ENCODE data around the gene PCDHB16. TPM values are rescaled to one million over a fixed set of nuclear protein-coding genes. Genes with fewer than 3 reads are reported as not detected.
A peak's percentile ranks its signal among the peaks of the same experiment; 100 is the strongest.

PCDHB16 gene
- total and polyA plus RNA-seq, 2 of the 4 experiments (the other 2 are of a cell fraction) = 0.18 to 0.36 TPM

GRCh38 chr5:141135030-141135717 lies 47.0 kb upstream of the PCDHB16 start, which contains the start of gene PCDHB5:
PCDHB5 (plus strand) TSS chr5:141135206; CDS start chr5:141135435, 229 bp downstream.
- H3K36me3 ChIP-seq (ENCODE audit: control insufficient read depth, insufficient read depth, low read length) = no peaks in the 10 kb centered on the region
- peak within 1 kb of the TSS; percentile 40 for H2AFZ ChIP-seq (replicated peaks; ENCODE audit: low read length, poor library complexity)
- H3K23ac ChIP-seq (ENCODE audit: low read depth, low read length) = no peak within 1 kb of the TSS
- dilution Hi-C loops (cut with HindIII; ENCODE audit: low sequenced_read_pairs, unreplicated experiment) = no loop called here
- no peak within 1 kb of the TSS for H3K14ac ChIP-seq (replicated peaks; ENCODE audit: low read depth, low read length)
- intact Hi-C loops (cut with micrococcal nuclease) = no loop called here
- no peak within 1 kb of the TSS for H2AK5ac ChIP-seq (ENCODE audit: low read depth, low read length)
- no TSS peak for BruUV-seq (replicated peaks)
- H4K20me1 ChIP-seq (ENCODE audit: insufficient read depth, low read length) = no peaks in the 10 kb centered on the region
- H3K18ac ChIP-seq (ENCODE audit: low read depth, low read length) = no peak within 1 kb of the TSS
- in situ Hi-C loops (cut with MboI; ENCODE audit: low sequenced_read_pairs) = no loop called here
- no peak within 1 kb of the TSS for H2BK20ac ChIP-seq (ENCODE audit: low read depth, low read length)
- H3K56ac ChIP-seq (ENCODE audit: extremely low read depth, insufficient read depth, low read length) = no peak within 1 kb of the TSS
- ChIA-PET CTCF (interaction anchor here (0.5 kb wide), 1 partner anchor 109 kb away, joined by 3 read pairs; no protein-coding TSS in a partner anchor), POLR2A (ENCODE audit: unreplicated experiment) (no interaction called here)
- H3K9me1 ChIP-seq (ENCODE audit: insufficient read depth, low read length) = no peaks in the 10 kb centered on the region
- no peak within 1 kb of the TSS for H2BK5ac ChIP-seq (ENCODE audit: low read depth, low read length, poor library complexity, severe bottlenecking)
- H2BK120ac ChIP-seq (ENCODE audit: low read depth, low read length) = no peak within 1 kb of the TSS
- peak within 1 kb of the TSS; percentile 11; the same call in 1 of the 2 replicates for H3K9ac ChIP-seq (ENCODE audit: low read depth, low read length)
- no peaks in the 10 kb centered on the region for H3K27me3 ChIP-seq (ENCODE audit: control insufficient read depth, insufficient read depth, low read length)
- H3K27ac ChIP-seq (ENCODE audit: insufficient read depth, low read length) = no peak within 1 kb of the TSS
- H3K4ac ChIP-seq (ENCODE audit: low read depth, low read length) = no peak within 1 kb of the TSS
- no peak within 1 kb of the TSS for H4K8ac ChIP-seq (ENCODE audit: low read depth in 2 of 2, low read length in 2 of 2)
- H3K79me1 ChIP-seq (ENCODE audit: low read depth in 1 of 2, low read length in 2 of 2) = no peaks in the 10 kb centered on the region
- H3K4me1 ChIP-seq (ENCODE audit: control insufficient read depth, insufficient read depth, low read length) = no peaks in the 10 kb centered on the region
- DNase-seq (no peak), ATAC-seq (ENCODE audit: low read depth) (no peak)
- H4K91ac ChIP-seq (ENCODE audit: insufficient read depth, low read depth, low read length) = no peak within 1 kb of the TSS
- peak within 1 kb of the TSS; percentile 45 for H3K4me3 ChIP-seq (ENCODE audit: insufficient read depth, low read depth, low read length)
- no peak within 1 kb of the TSS for H2BK15ac ChIP-seq (ENCODE audit: low read depth, low read length)
- TF ChIP-seq BHLHE40 (IDR thresholded peaks at IDR 0.05; ENCODE audit: low read depth, low read length) (no peak), MAZ (IDR thresholded peaks at IDR 0.05; ENCODE audit: borderline replicate concordance, low read depth, low read length) (no peak), RFX5 (IDR thresholded peaks at IDR 0.05; ENCODE audit: low read depth, low read length) (no peak), CEBPB (IDR thresholded peaks at IDR 0.05; ENCODE audit: low read depth, low read length) (no peak), MAFK (IDR thresholded peaks at IDR 0.05; ENCODE audit: low read depth, low read length) (no peak), RCOR1 (IDR thresholded peaks at IDR 0.05; ENCODE audit: insufficient replicate concordance, low read length) (no peak), FOS (IDR thresholded peaks at IDR 0.05; ENCODE audit: low read depth, low read length) (no peak), SMC3 (IDR thresholded peaks at IDR 0.05; ENCODE audit: low read depth, low read length) (no peak), POLR2A (IDR thresholded peaks at IDR 0.05; ENCODE audit: low read depth, low read length) (no peak), CTCF (conservative IDR thresholded peaks at IDR 0.05; ENCODE audit: low read depth, low read length) (peak; percentile 25; the same call in 1 of the 2 replicates), USF2 (IDR thresholded peaks at IDR 0.05; ENCODE audit: low read depth, low read length) (no peak), ELK1 (IDR thresholded peaks at IDR 0.05; ENCODE audit: borderline replicate concordance, low read depth, low read length) (no peak), RAD21 (IDR thresholded peaks at IDR 0.05; ENCODE audit: low read length) (0 out of 2 replicates have a peak, but pooled peaks have one; percentile 10), CHD1 (IDR thresholded peaks at IDR 0.05; ENCODE audit: low read depth, low read length) (no peak)
- H4K5ac ChIP-seq (ENCODE audit: low read depth, low read length) = no peak within 1 kb of the TSS
- H3K9me3 ChIP-seq (ENCODE audit: control insufficient read depth, insufficient read depth, low read length) = peaks cover 3% of the 10 kb centered on the region; the same call in 1 of the 2 replicates
- WGBS, 2 experiments (ENCODE audit: extremely low coverage in 2 of 2, insufficient read length in 1 of 2) = 25% methylated on average over 18 of the region's 22 CpGs; no CpG with 5 or more reads in 1 of the 2 experiments
- no peak within 1 kb of the TSS for H2AK9ac ChIP-seq (replicated peaks; ENCODE audit: low read depth, low read length, poor library complexity)
- 0 out of 2 replicates have a peak within 1 kb of the TSS, but pooled peaks have one; percentile 10 for H3K4me2 ChIP-seq (ENCODE audit: low read depth, low read length)

Measured in IMR-90 (cell line).